OCI-LY1 (cell line): Measurements from ENCODE around the gene CHPF.

Experiments
- H2AFZ ChIP-seq: fragments of 200-600 bp; sonication (generic), shearing (Covaris generic); 2 replicates; pipeline ENCODE4 v1.6.0; 2014; ENCODE audit warnings: antibody characterized with exemption, mild to moderate bottlenecking, low read length
- H3F3A ChIP-seq: fragments of 200-600 bp; sonication (generic), shearing (Covaris generic); 2 replicates; pipeline ENCODE4 v1.6.0; 2014; ENCODE audit warnings: mild to moderate bottlenecking, antibody characterized with exemption, low read length, moderate library complexity; ENCODE audit not compliant: insufficient read depth
- H3K27ac ChIP-seq: fragments of 200-600 bp; sonication (generic); 2 replicates; pipeline ENCODE4 v1.5.1; 2014; ENCODE audit warnings: low read length, mixed run types, mild to moderate bottlenecking, low read depth; ENCODE audit not compliant: poor library complexity, severe bottlenecking
- H3K27me3 ChIP-seq: fragments of 200-600 bp; sonication (generic); 2 replicates; pipeline ENCODE4 v1.6.0; 2014; ENCODE audit warnings: antibody characterized with exemption, mild to moderate bottlenecking, low read length, moderate library complexity; ENCODE audit not compliant: insufficient read depth
- H3K36me3 ChIP-seq: fragments of 200-600 bp; sonication (generic); 2 replicates; pipeline ENCODE4 v1.6.1; 2014; ENCODE audit warnings: mild to moderate bottlenecking, antibody characterized with exemption, low read length, moderate library complexity, mixed read lengths; ENCODE audit not compliant: insufficient read depth
- H3K4me1 ChIP-seq: fragments of 200-600 bp; sonication (generic); 2 replicates; pipeline ENCODE4 v1.5.1; 2014; ENCODE audit warnings: mild to moderate bottlenecking, low read length, moderate library complexity; ENCODE audit not compliant: insufficient read depth, severe bottlenecking
- H3K4me2 ChIP-seq: fragments of 200-600 bp; sonication (generic), shearing (Covaris generic); 2 replicates; pipeline ENCODE4 v1.6.1; 2014; ENCODE audit warnings: low read length
- H3K4me3 ChIP-seq: fragments of 200-600 bp; sonication (generic); 2 replicates; pipeline ENCODE4 v1.5.1; 2014; ENCODE audit warnings: low read length, low read depth, mild to moderate bottlenecking, mixed read lengths; ENCODE audit not compliant: poor library complexity, severe bottlenecking
- H3K79me2 ChIP-seq: fragments of 200-600 bp; shearing (Covaris generic); 2 replicates; pipeline ENCODE4 v1.6.1; 2016; ENCODE audit warnings: mixed run types, low read length, mixed read lengths; ENCODE audit not compliant: insufficient read depth
- H3K9ac ChIP-seq: fragments of 200-600 bp; sonication (generic), shearing (Covaris generic); 2 replicates; pipeline ENCODE4 v1.6.1; 2014; ENCODE audit warnings: mild to moderate bottlenecking, low read length, mixed read lengths
- H3K9me2 ChIP-seq: fragments of 200-600 bp; sonication (generic), shearing (Covaris generic); 2 replicates; pipeline ENCODE4 v1.6.1; 2014; ENCODE audit warnings: low read depth, mild to moderate bottlenecking, low read length, mixed read lengths
- H3K9me3 ChIP-seq: fragments of 200-600 bp; shearing (Covaris generic); 2 replicates; pipeline ENCODE4 v1.6.1; 2014; ENCODE audit warnings: low read length, mixed read lengths
- H4K20me1 ChIP-seq: fragments of 200-600 bp; sonication (generic), shearing (Covaris generic); 2 replicates; pipeline ENCODE4 v1.6.0; 2016; ENCODE audit warnings: mild to moderate bottlenecking, low read length; ENCODE audit not compliant: insufficient read depth
- EZH2 ChIP-seq: fragments of 200-600 bp; sonication (generic), shearing (Covaris generic); IDR thresholded peaks from 2 replicates; pipeline ENCODE4 v1.8.0; 2017; ENCODE audit warnings: borderline replicate concordance, mixed run types, mild to moderate bottlenecking, antibody characterized with exemption, low read length, moderate library complexity, mixed read lengths
- TF ChIP-seq, protein P1 (sequence below): fragments of 200-600 bp; sonication (generic), shearing (Covaris generic); IDR thresholded peaks from 2 replicates; pipeline ENCODE4 v1.5.1; 2017; ENCODE audit warnings: mild to moderate bottlenecking, antibody characterized with exemption, low read length, moderate library complexity, mixed read lengths

The CHPF gene

DNA sequence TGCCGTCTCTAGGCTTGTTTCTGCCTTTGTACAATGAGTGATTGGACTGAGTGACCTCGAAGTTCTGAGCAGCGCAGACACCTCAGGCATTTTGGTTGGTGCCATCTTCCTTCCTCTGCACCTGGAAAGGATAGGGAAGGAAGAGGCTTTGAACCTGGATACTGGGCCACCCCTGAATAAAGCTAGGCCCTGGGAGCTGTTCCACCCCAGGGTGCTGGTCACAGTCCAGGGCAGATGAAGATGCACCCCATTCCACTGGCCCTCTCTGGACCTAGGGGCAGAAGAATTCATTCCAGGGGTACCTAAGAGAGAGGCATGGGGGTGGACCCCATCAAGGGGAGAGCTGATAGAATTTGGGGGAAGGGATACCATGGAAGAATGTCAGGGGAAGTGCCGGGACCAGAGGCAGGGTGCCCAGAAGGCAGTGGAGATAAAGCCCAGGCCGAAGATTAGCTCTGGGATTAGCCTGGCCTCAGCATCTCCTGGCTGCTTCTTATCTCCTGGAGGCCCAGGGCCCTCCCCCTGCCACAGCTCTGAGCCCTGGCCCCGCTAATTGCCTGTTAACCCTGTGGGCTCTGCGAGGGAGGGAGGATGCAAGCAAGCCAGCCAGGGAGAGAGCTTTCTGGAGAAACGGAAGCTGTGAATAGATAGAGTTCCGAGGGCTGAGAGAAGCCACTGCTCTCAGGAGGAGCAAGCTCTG is 17.9 kb downstream of the CHPF start:
- Histone ChIP-seq H3K36me3 (no peaks in the 10 kb centered on the region), H3K27ac (no peak overlapping the region), H3K27me3 (peaks cover 6% of the 10 kb centered on the region; the same call in 1 of the 2 replicates), H3F3A (no peaks in the 10 kb centered on the region), H3K9me3 (no peaks in the 10 kb centered on the region), H3K4me3 (no peak overlapping the region), H3K9me2 (no peaks in the 10 kb centered on the region), H2AFZ (no peak overlapping the region), H3K9ac (no peak overlapping the region), H4K20me1 (no peaks in the 10 kb centered on the region), H3K4me1 (no peaks in the 10 kb centered on the region), H3K79me2 (no peaks in the 10 kb centered on the region), H3K4me2 (no peak overlapping the region)
- TF ChIP-seq EZH2: no peak
- TF ChIP-seq, protein P1, sequence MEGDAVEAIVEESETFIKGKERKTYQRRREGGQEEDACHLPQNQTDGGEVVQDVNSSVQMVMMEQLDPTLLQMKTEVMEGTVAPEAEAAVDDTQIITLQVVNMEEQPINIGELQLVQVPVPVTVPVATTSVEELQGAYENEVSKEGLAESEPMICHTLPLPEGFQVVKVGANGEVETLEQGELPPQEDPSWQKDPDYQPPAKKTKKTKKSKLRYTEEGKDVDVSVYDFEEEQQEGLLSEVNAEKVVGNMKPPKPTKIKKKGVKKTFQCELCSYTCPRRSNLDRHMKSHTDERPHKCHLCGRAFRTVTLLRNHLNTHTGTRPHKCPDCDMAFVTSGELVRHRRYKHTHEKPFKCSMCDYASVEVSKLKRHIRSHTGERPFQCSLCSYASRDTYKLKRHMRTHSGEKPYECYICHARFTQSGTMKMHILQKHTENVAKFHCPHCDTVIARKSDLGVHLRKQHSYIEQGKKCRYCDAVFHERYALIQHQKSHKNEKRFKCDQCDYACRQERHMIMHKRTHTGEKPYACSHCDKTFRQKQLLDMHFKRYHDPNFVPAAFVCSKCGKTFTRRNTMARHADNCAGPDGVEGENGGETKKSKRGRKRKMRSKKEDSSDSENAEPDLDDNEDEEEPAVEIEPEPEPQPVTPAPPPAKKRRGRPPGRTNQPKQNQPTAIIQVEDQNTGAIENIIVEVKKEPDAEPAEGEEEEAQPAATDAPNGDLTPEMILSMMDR: no peak

DNA sequence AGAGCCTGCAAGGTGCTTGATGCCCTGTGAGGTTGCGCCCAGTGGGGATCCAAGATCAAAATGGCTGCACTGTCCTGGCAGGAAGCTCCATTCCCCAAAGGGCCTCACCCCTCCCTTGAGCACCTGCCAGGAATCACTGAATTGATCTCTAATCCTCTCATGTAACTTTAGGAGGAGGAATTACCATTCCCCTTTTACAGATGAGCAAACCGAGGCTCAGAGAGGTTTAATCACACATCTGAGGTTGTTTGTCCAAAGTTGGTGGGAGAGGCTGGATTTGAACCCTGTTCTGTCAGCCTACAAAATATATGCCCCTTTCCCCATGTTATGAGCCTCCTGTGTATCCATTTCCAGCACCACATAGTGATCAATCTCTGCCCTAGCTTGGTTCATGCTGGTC is 18.8 kb downstream of the CHPF start:
- Histone ChIP-seq H3K9me2 (no peaks in the 10 kb centered on the region), H3K4me1 (no peaks in the 10 kb centered on the region), H3K36me3 (no peaks in the 10 kb centered on the region), H3K4me2 (no peak overlapping the region), H3F3A (no peaks in the 10 kb centered on the region), H3K79me2 (no peaks in the 10 kb centered on the region), H3K4me3 (no peak overlapping the region), H3K27me3 (peaks cover 6% of the 10 kb centered on the region; the same call in 1 of the 2 replicates), H2AFZ (no peak overlapping the region), H4K20me1 (no peaks in the 10 kb centered on the region), H3K27ac (no peak overlapping the region), H3K9ac (no peak overlapping the region), H3K9me3 (no peaks in the 10 kb centered on the region)
- TF ChIP-seq, protein P1: no peak
- TF ChIP-seq EZH2: no peak

DNA sequence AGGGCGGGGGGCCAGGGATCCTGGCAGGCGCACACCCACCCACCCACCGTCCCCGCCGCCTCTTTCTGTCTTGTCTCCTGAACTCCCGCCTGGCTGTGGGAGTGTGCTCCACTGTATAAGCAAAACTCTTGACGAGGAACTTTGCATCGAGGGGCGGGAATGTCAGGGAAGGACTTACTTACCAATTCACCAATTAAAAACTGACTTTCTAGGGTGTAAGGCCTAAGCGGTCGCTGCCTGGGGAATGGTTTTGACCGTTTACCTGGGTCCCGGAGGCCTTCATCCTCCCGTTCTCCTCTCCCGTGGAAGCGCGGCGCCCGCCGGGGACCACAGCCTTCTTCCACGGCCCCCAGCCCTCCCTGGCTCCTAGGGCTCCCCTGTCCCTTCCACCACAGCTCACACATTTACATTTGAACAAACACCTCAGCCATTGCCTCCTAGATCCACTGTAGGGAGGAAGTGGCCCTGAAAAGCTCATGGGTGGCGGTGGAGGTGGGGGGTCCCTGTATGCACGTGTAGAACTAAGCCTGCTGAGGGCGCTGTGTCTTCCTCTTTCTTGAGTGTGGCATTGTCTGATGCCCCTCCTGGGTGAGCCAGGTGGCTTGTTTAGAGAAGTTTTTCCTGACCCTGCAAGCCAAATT is 20.5 kb downstream of the CHPF start:
- H2AFZ ChIP-seq: no peak overlapping the region
- no peak overlapping the region for H3K4me2 ChIP-seq
- no peak overlapping the region for H3K27ac ChIP-seq
- no peaks in the 10 kb centered on the region for H3K4me1 ChIP-seq
- H3K36me3 ChIP-seq: no peaks in the 10 kb centered on the region
- TF ChIP-seq, protein P1: no peak
- no peak for TF ChIP-seq EZH2
- H3F3A ChIP-seq: no peaks in the 10 kb centered on the region
- H4K20me1 ChIP-seq: no peaks in the 10 kb centered on the region
- no peaks in the 10 kb centered on the region for H3K9me3 ChIP-seq
- no peak overlapping the region for H3K9ac ChIP-seq
- H3K79me2 ChIP-seq: no peaks in the 10 kb centered on the region
- H3K9me2 ChIP-seq: no peaks in the 10 kb centered on the region
- no peak overlapping the region for H3K4me3 ChIP-seq
- H3K27me3 ChIP-seq: 0 out of 2 replicates have a peak, but pooled peaks cover 6% of the 10 kb centered on the region
